Left ventricle myocardium superior (tissue), 1 donor: ENCODE measurements around the gene PDE1C. TPM values are rescaled to one million over a fixed set of nuclear protein-coding genes. Genes with fewer than 3 reads are reported as not detected.

ENCODE experiments used
- ATAC-seq: fragments of 200-7000 bp; cut with Tn5 transposase; one replicate; pipeline ENCODE4 v1.9.1; 2020; ENCODE audit warnings: mild to moderate bottlenecking, moderate library complexity
- DNase-seq: peaks from one replicate; pipeline ENCODE4 v3.0.0-alpha.2; 2020
- intact Hi-C: fragments of 100-400 bp; cut with micrococcal nuclease; formaldehyde crosslinking; loops from one replicate; pipeline ENCODE4 v1.11.0; 2022
- total RNA-seq: library from RNA; stranded (reverse); fragmentation: NEBNext Ultra II Directional; extraction: Animal tissue kit (Norgen Biotek cat#: 25700); gene quantifications from one replicate; pipeline ENCODE4 v1.2.1, GENCODE V29; 2021
- donor health status: DM: no; HTN: yes; CAD: no; lungs with severe emphysema.

Gene PDE1C
- total RNA-seq, 1 donor from 2014 or later: 192 TPM

- intact Hi-C loops: no loop called here
- no peak for DNase-seq
- no peak for ATAC-seq
These were observed 251.2 kb downstream of the PDE1C start for GRCh38 chr7:31819031-31819430.

DNA sequence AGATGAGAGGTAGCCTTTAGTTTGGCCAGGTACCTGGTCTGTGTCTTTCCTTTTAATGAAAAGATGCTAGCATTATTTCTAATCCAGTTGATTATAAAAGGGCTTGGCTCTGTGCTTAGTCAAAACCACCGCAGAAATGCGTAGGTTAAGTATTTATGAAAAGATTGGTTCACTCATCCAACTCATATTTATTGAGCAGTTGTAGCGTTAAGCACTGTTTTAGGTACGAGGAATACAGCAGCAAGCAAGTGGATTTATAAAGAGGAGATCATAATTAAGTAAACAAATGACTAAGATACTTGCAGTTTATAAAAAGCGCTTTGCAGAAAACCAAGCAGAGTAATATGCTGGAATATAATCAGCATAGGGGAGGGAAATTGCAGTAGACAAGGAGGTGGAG lies 253.4 kb downstream of the PDE1C start:
- intact Hi-C loops: no loop called here
- ATAC-seq: no peak
- DNase-seq: no peak

GRCh38 chr7:31815796-31816195 lies 254.4 kb downstream of the PDE1C start:
- ATAC-seq (no peak), DNase-seq (no peak)
- intact Hi-C loops: no loop called here

DNA sequence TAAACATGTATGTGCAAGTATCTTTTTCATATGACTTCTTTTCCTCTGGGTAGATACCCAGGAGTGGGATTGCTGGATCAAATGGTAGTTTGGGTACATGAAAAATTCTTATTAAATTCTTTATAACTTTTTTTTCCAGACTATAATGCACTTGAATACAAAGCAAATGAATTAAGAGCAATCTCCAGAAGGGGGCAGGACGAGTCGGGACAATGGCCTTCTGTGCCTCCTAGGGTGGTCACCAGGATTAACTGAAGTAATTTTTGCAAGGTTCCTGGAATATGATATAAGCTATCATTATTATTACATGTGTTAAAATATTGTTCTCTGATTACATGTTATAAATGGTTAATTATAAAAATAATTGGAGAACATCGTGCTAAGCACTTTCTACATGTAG lies 256.0 kb downstream of the PDE1C start:
- ATAC-seq (no peak), DNase-seq (no peak)
- intact Hi-C loops: no loop called here

GRCh38 chr7:31811650-31812461 lies 258.4 kb downstream of the PDE1C start:
- DNase-seq (no peak), ATAC-seq (peak; percentile 69)
- intact Hi-C loops: no loop called here

DNA sequence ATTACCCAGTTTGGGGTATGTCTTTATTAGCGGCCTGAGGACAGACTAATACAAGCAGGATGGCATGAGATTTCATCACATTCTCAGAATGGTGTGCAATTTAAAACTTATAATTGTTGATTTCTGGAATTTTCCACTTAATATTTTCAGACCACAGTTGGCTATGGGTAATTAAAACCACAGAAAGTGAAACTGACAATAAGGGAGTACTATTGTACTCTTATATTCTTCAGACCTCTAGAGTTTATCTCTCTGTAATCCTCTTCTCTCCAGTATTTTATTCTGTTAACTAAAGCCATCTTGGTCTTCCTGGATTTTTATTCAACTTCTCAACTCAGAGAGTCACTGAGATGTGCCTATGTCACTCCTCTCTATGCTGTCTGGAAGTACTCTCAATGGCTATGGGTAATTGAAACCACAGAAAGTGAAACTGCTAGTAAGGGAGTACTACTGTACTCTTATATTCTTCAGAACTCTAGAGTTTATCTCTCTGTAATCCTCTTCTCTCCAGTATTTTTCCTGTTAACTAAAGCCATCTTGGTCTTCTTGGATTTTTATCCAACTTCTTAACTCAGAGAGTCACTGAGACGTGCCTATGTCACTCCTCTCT lies 264.9 kb downstream of the PDE1C start:
- DNase-seq: no peak
- no peak for ATAC-seq
- intact Hi-C loops: no loop called here

DNA sequence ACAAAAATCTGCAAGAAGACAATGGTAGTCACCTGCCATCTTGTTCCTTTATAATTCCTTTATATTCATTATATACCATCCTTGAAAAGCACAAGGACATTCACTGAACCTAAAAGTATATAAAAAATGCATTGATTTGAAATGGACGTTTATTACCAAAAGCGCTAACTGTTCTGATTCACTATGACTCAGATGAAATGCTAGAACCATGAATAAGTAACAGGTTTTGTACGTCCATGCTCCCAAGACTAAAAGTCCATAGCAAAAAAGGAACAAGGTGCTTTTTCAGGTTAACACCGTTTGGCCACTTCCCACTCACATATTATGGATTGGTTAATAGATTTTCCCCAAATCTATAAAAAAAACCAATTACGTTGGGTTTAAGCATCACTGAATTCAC lies 273.8 kb downstream of the PDE1C start:
- intact Hi-C loops: no loop called here
- ATAC-seq (no peak), DNase-seq (no peak)

DNA sequence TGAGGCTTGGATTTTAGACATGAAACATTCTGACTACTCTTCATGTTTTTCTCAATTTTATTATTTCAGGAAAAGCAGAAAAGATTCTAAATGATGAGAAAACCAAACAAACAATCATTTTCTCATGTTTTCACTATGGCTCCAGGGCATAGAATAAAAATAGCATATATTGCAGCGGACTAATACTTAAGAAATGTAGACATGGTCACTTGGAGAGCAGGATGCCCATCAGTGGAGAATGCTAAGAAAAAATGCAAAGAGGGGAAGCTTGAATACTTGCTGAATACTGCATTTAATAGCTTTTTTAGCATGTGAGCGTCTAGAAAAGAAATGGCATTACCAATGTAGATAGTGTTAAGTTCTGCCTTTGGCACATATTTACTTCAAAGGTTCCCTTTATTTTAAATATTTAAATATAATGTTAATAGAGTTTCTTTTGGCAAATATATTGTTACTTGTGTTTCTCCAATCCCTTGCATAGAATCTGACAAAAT lies 275.3 kb downstream of the PDE1C start:
- intact Hi-C loops: no loop called here
- DNase-seq (no peak), ATAC-seq (no peak)

DNA sequence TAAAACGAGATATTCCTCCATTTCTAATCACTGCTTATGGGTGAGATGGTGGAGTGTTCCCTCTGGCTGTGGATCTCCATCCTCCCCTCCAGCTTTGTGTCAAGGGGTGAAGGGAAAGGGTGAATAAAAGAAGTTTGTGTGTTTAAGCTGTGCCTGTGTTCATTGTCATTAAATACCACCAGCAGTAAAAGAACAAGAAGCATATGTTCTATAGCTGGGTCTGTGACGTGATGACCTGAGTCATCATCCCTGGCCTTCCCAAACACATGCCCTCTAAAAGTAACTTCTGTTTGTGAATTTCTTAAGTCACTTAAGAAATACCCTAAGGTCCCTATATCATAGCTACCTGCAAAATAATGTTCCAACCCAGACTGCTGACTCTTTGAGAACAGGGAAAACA lies 278.3 kb downstream of the PDE1C start:
- intact Hi-C loops: no loop called here
- DNase-seq (no peak), ATAC-seq (no peak)

GRCh38 chr7:31788883-31789680 lies 281.1 kb downstream of the PDE1C start:
- DNase-seq (no peak), ATAC-seq (no peak)
- intact Hi-C loops: no loop called here

DNA sequence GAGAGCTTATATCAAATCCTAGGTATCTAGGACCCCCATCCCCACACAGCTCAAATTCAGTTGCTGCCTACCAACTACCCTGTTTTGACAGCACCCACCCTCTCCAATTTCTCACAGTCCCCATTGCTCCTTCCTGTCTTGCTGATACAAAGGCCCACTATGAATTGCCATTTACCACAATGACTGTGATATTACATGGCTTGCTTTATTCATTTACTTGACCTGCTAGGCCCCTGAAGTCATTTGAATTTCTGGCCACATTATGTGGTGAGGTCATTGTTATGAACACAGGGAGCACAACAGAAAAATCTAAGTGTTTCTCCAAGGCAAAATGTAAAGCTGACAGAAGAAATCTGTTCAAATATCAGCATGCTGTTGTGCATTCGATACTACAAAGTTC lies 281.8 kb downstream of the PDE1C start:
- intact Hi-C loops: no loop called here
- ATAC-seq (no peak), DNase-seq (no peak)

DNA sequence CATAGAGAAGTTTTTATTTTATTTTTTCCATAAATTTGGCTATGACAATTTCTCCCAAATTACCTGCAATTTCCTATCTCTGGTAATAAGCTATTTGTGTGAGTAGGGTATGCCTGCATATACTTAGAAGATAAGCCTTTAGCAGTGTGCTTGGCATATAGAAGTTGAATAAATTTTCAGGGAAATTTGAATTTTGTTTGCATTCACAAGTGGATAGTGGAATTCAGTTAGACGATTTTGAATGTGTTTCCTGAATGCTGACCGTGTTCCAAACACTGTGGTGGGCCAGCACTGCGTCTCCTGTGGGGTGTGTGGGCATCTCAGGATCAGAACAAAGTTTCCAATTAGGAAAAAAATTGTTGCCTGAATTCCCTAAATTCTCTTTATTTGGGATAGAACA lies 283.9 kb downstream of the PDE1C start:
- DNase-seq: no peak
- intact Hi-C loops: no loop called here
- no peak for ATAC-seq

GRCh38 chr7:31785101-31785500 lies 285.1 kb downstream of the PDE1C start:
- DNase-seq (no peak), ATAC-seq (peak; percentile 31)
- intact Hi-C loops: no loop called here

- DNase-seq: no peak
These were observed 287.0 kb downstream of the PDE1C start for GRCh38 chr7:31783221-31783620.

GRCh38 chr7:31782411-31782991 lies 287.7 kb downstream of the PDE1C start:
- intact Hi-C loops: no loop called here
- ATAC-seq (peak; percentile 63), DNase-seq (no peak)

More at GRCh38 chr7:31783221-31783620, 287.0 kb downstream of the PDE1C start:
- ATAC-seq: no peak
- intact Hi-C loops: no loop called here

GRCh38 chr7:31778296-31778695 lies 291.9 kb downstream of the PDE1C start:
- DNase-seq (no peak), ATAC-seq (peak; percentile 44)
- intact Hi-C loops: no loop called here

- ATAC-seq (no peak), DNase-seq (no peak)
- intact Hi-C loops: no loop called here
These were observed 293.6 kb downstream of the PDE1C start for GRCh38 chr7:31776616-31777015.

- no peak for ATAC-seq
- DNase-seq: no peak
- intact Hi-C loops: no loop called here
These were observed 294.7 kb downstream of the PDE1C start for GRCh38 chr7:31775556-31775955.

GRCh38 chr7:31772211-31772610 lies 298.0 kb downstream of the PDE1C start:
- no peak for DNase-seq
- intact Hi-C loops: no loop called here
- no peak for ATAC-seq
